Suprapubic skin (tissue), 4 donors: ENCODE measurements around the gene NUDT17. TPM values are rescaled to one million over a fixed set of nuclear protein-coding genes. Genes with fewer than 3 reads are reported as not detected.
"Not testable (repeated sequence)": the region's sequence is repeated elsewhere in the genome, so short reads cannot be mapped to it uniquely, and the experiment has no call there.

Experiments used
- DNase-seq, 2 donors: peaks; one replicate each; pipeline ENCODE4 v3.0.0-alpha.2; 2019; ENCODE audit warnings: low spot score in 2 of 2
- H3K27ac ChIP-seq: fragments of 200-600 bp; sonication (generic); one replicate; pipeline ENCODE4 v1.5.1; 2019
- H3K27me3 ChIP-seq: fragments of 200-600 bp; sonication (generic); one replicate; pipeline ENCODE4 v1.5.1; 2019
- H3K36me3 ChIP-seq: fragments of 200-600 bp; sonication (generic); one replicate; pipeline ENCODE4 v1.5.1; 2019
- H3K4me1 ChIP-seq: fragments of 200-600 bp; sonication (generic); one replicate; pipeline ENCODE4 v1.5.1; 2019
- H3K4me3 ChIP-seq: fragments of 200-600 bp; sonication (generic); one replicate; pipeline ENCODE4 v1.5.1; 2019; ENCODE audit warnings: mild to moderate bottlenecking
- H3K9me3 ChIP-seq: fragments of 200-600 bp; sonication (generic); one replicate; pipeline ENCODE4 v1.5.1; 2019
- CTCF ChIP-seq, 2 donors: fragments of 200-600 bp in 1 of 2; fragments of 450-650 bp in 1 of 2; sonication (generic) in 1 of 2; IDR thresholded peaks; one replicate each; pipeline ENCODE4 v1.5.1; 2016 to 2019; ENCODE audit warnings: antibody characterized with exemption in 2 of 2, mild to moderate bottlenecking in 1 of 2, moderate library complexity in 1 of 2
- EP300 ChIP-seq: sonication (generic); formaldehyde crosslinking; IDR thresholded peaks from one replicate; pipeline ENCODE4 v1.6.1; 2017; ENCODE audit warnings: antibody characterized with exemption
- POLR2A ChIP-seq, 2 donors: fragments of 450-650 bp; IDR thresholded peaks; one replicate each; pipeline ENCODE4 v1.6.1; 2017; ENCODE audit warnings: antibody characterized with exemption in 2 of 2, mild to moderate bottlenecking in 2 of 2, moderate library complexity in 2 of 2
- POLR2AphosphoS5 ChIP-seq, 3 donors: sonication (generic); formaldehyde crosslinking; IDR thresholded peaks; one replicate each; pipeline ENCODE4 v1.6.1; 2017; ENCODE audit warnings: antibody characterized with exemption in 3 of 3
- WGBS: methylation state at CpG from one replicate; pipeline ENCODE4 v1.1.5; 2018; 5-methylcytosine and 5-hydroxymethylcytosine counted together
- total RNA-seq, 4 donors: library from RNA; depleted of rRNA; stranded (reverse); fragments of >200 nt; gene quantifications; one replicate each; pipeline ENCODE4 v1.1.0, GENCODE V29; 2016

The NUDT17 gene
- total RNA-seq, 4 donors from 2014 or later = 1.3 to 3.9 (median 2.1) TPM

- WGBS = 92% methylated on average over 4 of the region's 4 CpGs
- peaks cover 39% of the 10 kb centered on the region for H3K4me1 ChIP-seq
- no peak for TF ChIP-seq EP300
- TF ChIP-seq POLR2AphosphoS5 (IDR thresholded peaks at IDR 0.05) = no peak
- no peak for TF ChIP-seq POLR2A (IDR thresholded peaks at IDR 0.05)
- no peak for TF ChIP-seq CTCF (IDR thresholded peaks at IDR 0.05)
- no peak overlapping the region for H3K4me3 ChIP-seq
- no peaks in the 10 kb centered on the region for H3K36me3 ChIP-seq
- H3K27me3 ChIP-seq = no peaks in the 10 kb centered on the region
- no peak for DNase-seq
- H3K9me3 ChIP-seq = no peaks in the 10 kb centered on the region
- no peak overlapping the region for H3K27ac ChIP-seq
Observed at GRCh38 chr1:145806408-145806807, 39.0 kb upstream of the NUDT17 start.

- Histone ChIP-seq H3K36me3 (no peaks in the 10 kb centered on the region), H3K27ac (no peak overlapping the region), H3K9me3 (no peaks in the 10 kb centered on the region), H3K4me1 (peaks cover 36% of the 10 kb centered on the region), H3K4me3 (no peak overlapping the region), H3K27me3 (no peaks in the 10 kb centered on the region)
- no peak for DNase-seq
- TF ChIP-seq CTCF (IDR thresholded peaks at IDR 0.05) (no peak), EP300 (no peak), POLR2A (IDR thresholded peaks at IDR 0.05) (no peak), POLR2AphosphoS5 (IDR thresholded peaks at IDR 0.05) (no peak)
- 97% methylated on average over 7 of the region's 7 CpGs for WGBS
Observed at GRCh38 chr1:145806844-145807243, 38.6 kb upstream of the NUDT17 start.

- not testable (repeated sequence) for H3K36me3 ChIP-seq, H3K27ac ChIP-seq, H3K4me3 ChIP-seq, DNase-seq, H3K4me1 ChIP-seq, H3K9me3 ChIP-seq, H3K27me3 ChIP-seq
- 63% methylated on average over 6 of the region's 6 CpGs for WGBS
Observed at GRCh38 chr1:145812977-145813810, 32.2 kb upstream of the NUDT17 start.

GRCh38 chr1:145818095-145818494 is 27.3 kb upstream of the NUDT17 start:
- not testable (repeated sequence) for DNase-seq, H3K4me1 ChIP-seq, H3K36me3 ChIP-seq, H3K4me3 ChIP-seq, H3K9me3 ChIP-seq, H3K27ac ChIP-seq, H3K27me3 ChIP-seq
- 14% methylated on average over 2 of the region's 6 CpGs for WGBS

GRCh38 chr1:145822779-145823331 is 22.6 kb upstream of the NUDT17 start:
- H3K27ac ChIP-seq = peak overlapping the region; percentile 51
- H3K4me1 ChIP-seq = peaks cover 21% of the 10 kb centered on the region
- peak overlapping the region; percentile 88 for H3K4me3 ChIP-seq
- no CpG with 5 or more reads among the region's 16 CpGs for WGBS
- peaks cover 12% of the 10 kb centered on the region for H3K36me3 ChIP-seq
- not testable (repeated sequence) for H3K9me3 ChIP-seq, H3K27me3 ChIP-seq, DNase-seq

GRCh38 chr1:145823565-145824498 is 21.6 kb upstream of the NUDT17 start, which contains the start of the genes POLR3C and RNF115:
TSS of gene POLR3C (plus strand) at chr1:145824200. CDS start at chr1:145825777, 1,577 bp downstream.
TSS of gene RNF115 (minus strand) at chr1:145824095. CDS start at chr1:145823873, 222 bp downstream.
- Histone ChIP-seq H3K4me1 (peaks cover 21% of the 10 kb centered on the region), H3K36me3 (peaks cover 22% of the 10 kb centered on the region), H3K27ac (peak within 1 kb of the TSS; percentile 95), H3K9me3 (no peaks in the 10 kb centered on the region), H3K27me3 (no peaks in the 10 kb centered on the region), H3K4me3 (peak within 1 kb of the TSS; percentile 88)
- WGBS = under 1% methylated on average over 34 of the region's 89 CpGs
- peak; percentile 93 to 96 for DNase-seq
- TF ChIP-seq CTCF (IDR thresholded peaks at IDR 0.05) (no peak), POLR2AphosphoS5 (IDR thresholded peaks at IDR 0.05) (peak in 1 of 3 donors; percentile 70), EP300 (no peak), POLR2A (IDR thresholded peaks at IDR 0.05) (peak in 1 of 2 donors; percentile 84)
